Liver (tissue), 3 donors: ENCODE measurements around the gene NEUROD4.

Experiments
- ATF3 ChIP-seq: IDR thresholded peaks from 2 replicates; pipeline ENCODE4 v1.6.1; 2016; ENCODE audit warnings: antibody characterized with exemption
- CTCF ChIP-seq: fragments of 150-350 bp; IDR thresholded peaks from 2 replicates; pipeline ENCODE4 v1.5.1; 2017; ENCODE audit warnings: improper control_type of control experiment, low read depth, low read length; ENCODE audit not compliant: missing input control
- GABPA ChIP-seq, 2 donors: IDR thresholded peaks in 1 of 2; conservative IDR thresholded peaks in 1 of 2; 2 replicates each; pipeline ENCODE4 v1.6.1; 2016; ENCODE audit warnings: antibody characterized with exemption in 2 of 2, mild to moderate bottlenecking in 1 of 2, moderate library complexity in 1 of 2
- JUND ChIP-seq, 2 donors: IDR thresholded peaks; 2 replicates each; pipeline ENCODE4 v1.6.1; 2016; ENCODE audit warnings: antibody characterized with exemption in 2 of 2
- MAX ChIP-seq: IDR thresholded peaks from 2 replicates; pipeline ENCODE4 v1.6.1; 2016; ENCODE audit warnings: antibody characterized with exemption
- NR2F2 ChIP-seq: IDR thresholded peaks from 2 replicates; pipeline ENCODE4 v1.6.1; 2016; ENCODE audit warnings: antibody characterized with exemption
- RAD21 ChIP-seq, 2 donors: IDR thresholded peaks; 2 replicates each; pipeline ENCODE4 v1.6.1; 2016; ENCODE audit warnings: antibody characterized with exemption in 2 of 2, mild to moderate bottlenecking in 2 of 2
- REST ChIP-seq: IDR thresholded peaks from 2 replicates; pipeline ENCODE4 v1.6.1; 2016; ENCODE audit warnings: antibody characterized with exemption, mild to moderate bottlenecking
- TAF1 ChIP-seq: conservative IDR thresholded peaks from 2 replicates; pipeline ENCODE4 v1.6.1; 2016; ENCODE audit warnings: antibody characterized with exemption, mild to moderate bottlenecking
- YY1 ChIP-seq: IDR thresholded peaks from 2 replicates; pipeline ENCODE4 v1.6.1; 2016; ENCODE audit warnings: antibody characterized with exemption, mild to moderate bottlenecking
- ZBTB33 ChIP-seq: IDR thresholded peaks from 2 replicates; pipeline ENCODE4 v1.6.1; 2016; ENCODE audit warnings: antibody characterized with exemption
- donor health status: healthy.
- donor health status: healthy.

- no peak for TF ChIP-seq REST
- no peak for TF ChIP-seq NR2F2
- no peak for TF ChIP-seq CTCF
- no peak for TF ChIP-seq JUND (IDR thresholded peaks at IDR 0.05)
- no peak for TF ChIP-seq RAD21 (IDR thresholded peaks at IDR 0.05)
- TF ChIP-seq TAF1 = no peak
- TF ChIP-seq YY1 = no peak
- TF ChIP-seq MAX = no peak
- no peak for TF ChIP-seq GABPA (IDR thresholded peaks at IDR 0.05 in 1 of 2, conservative IDR thresholded peaks at IDR 0.05 in 1 of 2)
- no peak for TF ChIP-seq ZBTB33
- TF ChIP-seq ATF3 = no peak
Observed at GRCh38 chr12:55036326-55037115, 16.7 kb downstream of the NEUROD4 start.
